Neural progenitor cell (in vitro differentiated cells): ENCODE results near the gene CEP95. TPM values are rescaled to one million over a fixed set of nuclear protein-coding genes. Genes with fewer than 3 reads are reported as not detected.

ENCODE experiments used
- DNase-seq: peaks from one replicate; pipeline ENCODE4 v3.0.0-alpha.2; 2016; ENCODE audit warnings: low spot score
- H2AFZ ChIP-seq: fragments of 200-600 bp; sonication (generic); replicated peaks from 2 replicates; pipeline ENCODE4 v1.6.1; 2016; ENCODE audit warnings: antibody characterized with exemption
- H3F3A ChIP-seq: fragments of 200-600 bp; sonication (generic); 2 replicates; pipeline ENCODE4 v1.6.1; 2016; ENCODE audit warnings: antibody characterized with exemption, low read depth
- H3K27ac ChIP-seq: fragments of 200-600 bp; sonication (generic); 2 replicates; pipeline ENCODE4 v1.5.1; 2016; ENCODE audit warnings: mild to moderate bottlenecking
- H3K27me3 ChIP-seq: fragments of 200-600 bp; sonication (generic); 2 replicates; pipeline ENCODE4 v1.6.1; 2016; ENCODE audit warnings: mild to moderate bottlenecking, moderate library complexity
- H3K36me3 ChIP-seq: fragments of 200-600 bp; sonication (generic); 2 replicates; pipeline ENCODE4 v1.5.1; 2016
- H3K4me1 ChIP-seq: fragments of 200-600 bp; sonication (generic); 2 replicates; pipeline ENCODE4 v1.6.1; 2016; ENCODE audit warnings: mixed run types
- H3K4me2 ChIP-seq: fragments of 200-600 bp; sonication (generic); 2 replicates; pipeline ENCODE4 v1.6.1; 2016
- H3K4me3 ChIP-seq: fragments of 200-600 bp; sonication (generic); 2 replicates; pipeline ENCODE4 v1.5.1; 2016
- H3K79me2 ChIP-seq: fragments of 200-600 bp; sonication (generic); 2 replicates; pipeline ENCODE4 v1.6.1; 2016; ENCODE audit warnings: low read depth
- H3K9ac ChIP-seq: fragments of 200-600 bp; sonication (generic); 2 replicates; pipeline ENCODE4 v1.6.1; 2016
- H3K9me3 ChIP-seq: fragments of 200-600 bp; sonication (generic); 2 replicates; pipeline ENCODE4 v1.5.1; 2016; ENCODE audit warnings: low read depth
- H4K20me1 ChIP-seq: fragments of 200-600 bp; sonication (generic); 2 replicates; pipeline ENCODE4 v1.6.1; 2016; ENCODE audit warnings: low read depth
- H3K27ac Mint-ChIP-seq: 3 replicates; pipeline ENCODE4 v1.8.0; 2021; ENCODE audit warnings: mixed read lengths
- H3K27me3 Mint-ChIP-seq: 2 replicates; pipeline ENCODE4 v1.8.0; 2022; ENCODE audit warnings: low read depth, mild to moderate bottlenecking, inconsistent platforms, moderate library complexity, mixed read lengths; ENCODE audit not compliant: insufficient read depth
- H3K36me3 Mint-ChIP-seq: 3 replicates; pipeline ENCODE4 v1.8.0; 2021; ENCODE audit warnings: mixed read lengths
- H3K4me1 Mint-ChIP-seq: 3 replicates; pipeline ENCODE4 v1.8.0; 2021; ENCODE audit warnings: mixed read lengths
- H3K4me3 Mint-ChIP-seq: 3 replicates; pipeline ENCODE4 v1.8.0; 2021; ENCODE audit warnings: mild to moderate bottlenecking, moderate library complexity, mixed read lengths
- H3K9me3 Mint-ChIP-seq: 3 replicates; pipeline ENCODE4 v1.8.0; 2020; ENCODE audit warnings: mixed read lengths
- CTCF ChIP-seq: fragments of 200-600 bp; sonication (generic); IDR thresholded peaks from 2 replicates; pipeline ENCODE4 v1.5.1; 2017; ENCODE audit warnings: antibody characterized with exemption, mild to moderate bottlenecking
- EZH2 ChIP-seq: fragments of 200-600 bp; sonication (generic); IDR thresholded peaks from 2 replicates; pipeline ENCODE4 v1.6.1; 2017; ENCODE audit warnings: antibody characterized with exemption, mild to moderate bottlenecking, moderate library complexity
- EZH2phosphoT487 ChIP-seq: fragments of 200-600 bp; sonication (generic); IDR thresholded peaks from 2 replicates; pipeline ENCODE4 v1.6.1; 2017; ENCODE audit warnings: antibody characterized with exemption
- total RNA-seq: library from RNA; depleted of rRNA; stranded (reverse); fragments of >200 nt; gene quantifications from 2 replicates; pipeline ENCODE4 v1.2.3, GENCODE V29; 2015; ENCODE audit warnings: low replicate concordance

Gene CEP95
- total RNA-seq, 1 donor from 2014 or later: 76.9 TPM

GRCh38 chr17:64551461-64551860, 44.7 kb downstream of the CEP95 start:
- Histone ChIP-seq H4K20me1 (no peaks in the 10 kb centered on the region), H3K4me3 (no peak overlapping the region), H3F3A (no peaks in the 10 kb centered on the region), H3K9me3 (no peaks in the 10 kb centered on the region), H3K9ac (no peak overlapping the region), H3K4me2 (no peak overlapping the region), H3K36me3 (no peaks in the 10 kb centered on the region), H3K79me2 (no peaks in the 10 kb centered on the region), H3K27ac (no peak overlapping the region), H3K4me1 (peaks cover 5% of the 10 kb centered on the region), H2AFZ (no peak overlapping the region), H3K27me3 (no peaks in the 10 kb centered on the region)
- TF ChIP-seq EZH2phosphoT487 (no peak), EZH2 (no peak), CTCF (no peak)
- H3K9me3 Mint-ChIP-seq: no peaks in the 10 kb centered on the region
- no peak for DNase-seq
- peaks cover 2% of the 10 kb centered on the region for H3K27me3 Mint-ChIP-seq
- H3K36me3 Mint-ChIP-seq: peaks cover 15% of the 10 kb centered on the region
- H3K4me1 Mint-ChIP-seq: peaks cover 3% of the 10 kb centered on the region
- no peak overlapping the region for H3K27ac Mint-ChIP-seq
- no peak overlapping the region for H3K4me3 Mint-ChIP-seq

GRCh38 chr17:64554028-64554637, 47.4 kb downstream of the CEP95 start:
- Histone ChIP-seq H3K9me3 (no peaks in the 10 kb centered on the region), H3K27ac (no peak overlapping the region), H2AFZ (no peak overlapping the region)

GRCh38 chr17:64555281-64555680, 48.5 kb downstream of the CEP95 start:
- no peak overlapping the region for H3K27ac ChIP-seq
- H3K27me3 ChIP-seq: no peaks in the 10 kb centered on the region
- H2AFZ ChIP-seq: no peak overlapping the region
- H3F3A ChIP-seq: no peaks in the 10 kb centered on the region
- no peak overlapping the region for H3K4me3 ChIP-seq
- no peak overlapping the region for H3K9ac ChIP-seq
- no peak overlapping the region for H3K27ac Mint-ChIP-seq
- no peaks in the 10 kb centered on the region for H3K9me3 ChIP-seq
- no peaks in the 10 kb centered on the region for H3K9me3 Mint-ChIP-seq
- peaks cover 3% of the 10 kb centered on the region for H3K4me1 Mint-ChIP-seq
- no peak for TF ChIP-seq EZH2
- TF ChIP-seq EZH2phosphoT487: no peak
- no peak for TF ChIP-seq CTCF
- H3K27me3 Mint-ChIP-seq: no peaks in the 10 kb centered on the region
- H3K4me3 Mint-ChIP-seq: no peak overlapping the region
- H4K20me1 ChIP-seq: no peaks in the 10 kb centered on the region
- DNase-seq: no peak
- H3K4me2 ChIP-seq: no peak overlapping the region
- peaks cover 17% of the 10 kb centered on the region for H3K36me3 Mint-ChIP-seq
- H3K4me1 ChIP-seq: no peaks in the 10 kb centered on the region
- H3K79me2 ChIP-seq: no peaks in the 10 kb centered on the region
- H3K36me3 ChIP-seq: no peaks in the 10 kb centered on the region

More at GRCh38 chr17:64554028-64554637, 47.4 kb downstream of the CEP95 start:
- no peak overlapping the region for H3K4me3 ChIP-seq
- no peaks in the 10 kb centered on the region for H3K9me3 Mint-ChIP-seq
- H3K9ac ChIP-seq: no peak overlapping the region
- H3K4me3 Mint-ChIP-seq: no peak overlapping the region
- DNase-seq: no peak
- peaks cover 2% of the 10 kb centered on the region for H3K27me3 Mint-ChIP-seq
- H3K4me1 ChIP-seq: no peaks in the 10 kb centered on the region
- no peaks in the 10 kb centered on the region for H3K36me3 ChIP-seq
- no peaks in the 10 kb centered on the region for H4K20me1 ChIP-seq
- TF ChIP-seq EZH2phosphoT487: no peak
- TF ChIP-seq CTCF: no peak
- TF ChIP-seq EZH2: no peak
- H3F3A ChIP-seq: no peaks in the 10 kb centered on the region
- H3K27me3 ChIP-seq: no peaks in the 10 kb centered on the region
- H3K79me2 ChIP-seq: no peaks in the 10 kb centered on the region
- H3K4me2 ChIP-seq: no peak overlapping the region
- no peak overlapping the region for H3K27ac Mint-ChIP-seq
- H3K4me1 Mint-ChIP-seq: peaks cover 3% of the 10 kb centered on the region
- peaks cover 15% of the 10 kb centered on the region for H3K36me3 Mint-ChIP-seq
